Liver (tissue), 3 donors: Measurements from ENCODE around the gene RHEX.

ENCODE experiments used
- ATF3 ChIP-seq: IDR thresholded peaks from 2 replicates; pipeline ENCODE4 v1.6.1; 2016; ENCODE audit warnings: antibody characterized with exemption
- CTCF ChIP-seq: fragments of 150-350 bp; IDR thresholded peaks from 2 replicates; pipeline ENCODE4 v1.5.1; 2017; ENCODE audit warnings: improper control_type of control experiment, low read depth, low read length; ENCODE audit not compliant: missing input control
- EGR1 ChIP-seq, 2 donors: IDR thresholded peaks; 2 replicates each; pipeline ENCODE4 v1.6.1; 2016 to 2018; ENCODE audit warnings: antibody characterized with exemption in 2 of 2, low read depth in 2 of 2
- FOXA1 ChIP-seq: IDR thresholded peaks from 2 replicates; pipeline ENCODE4 v1.6.1; 2016; ENCODE audit warnings: antibody characterized with exemption
- GABPA ChIP-seq, 2 donors: IDR thresholded peaks in 1 of 2; conservative IDR thresholded peaks in 1 of 2; 2 replicates each; pipeline ENCODE4 v1.6.1; 2016; ENCODE audit warnings: antibody characterized with exemption in 2 of 2, mild to moderate bottlenecking in 1 of 2, moderate library complexity in 1 of 2
- HNF4A ChIP-seq, 2 donors: conservative IDR thresholded peaks; 2 replicates each; pipeline ENCODE4 v1.6.1; 2016; ENCODE audit warnings: antibody characterized with exemption in 2 of 2, mild to moderate bottlenecking in 2 of 2
- HNF4G ChIP-seq: IDR thresholded peaks from 2 replicates; pipeline ENCODE4 v1.6.1; 2016; ENCODE audit warnings: antibody characterized with exemption
- MAX ChIP-seq: IDR thresholded peaks from 2 replicates; pipeline ENCODE4 v1.6.1; 2016; ENCODE audit warnings: antibody characterized with exemption
- NR2F2 ChIP-seq: IDR thresholded peaks from 2 replicates; pipeline ENCODE4 v1.6.1; 2016; ENCODE audit warnings: antibody characterized with exemption
- RAD21 ChIP-seq, 2 donors: IDR thresholded peaks; 2 replicates each; pipeline ENCODE4 v1.6.1; 2016; ENCODE audit warnings: antibody characterized with exemption in 2 of 2, mild to moderate bottlenecking in 2 of 2
- REST ChIP-seq: IDR thresholded peaks from 2 replicates; pipeline ENCODE4 v1.6.1; 2016; ENCODE audit warnings: antibody characterized with exemption, mild to moderate bottlenecking
- TAF1 ChIP-seq: conservative IDR thresholded peaks from 2 replicates; pipeline ENCODE4 v1.6.1; 2016; ENCODE audit warnings: antibody characterized with exemption, mild to moderate bottlenecking
- YY1 ChIP-seq: IDR thresholded peaks from 2 replicates; pipeline ENCODE4 v1.6.1; 2016; ENCODE audit warnings: antibody characterized with exemption, mild to moderate bottlenecking
- ZBTB33 ChIP-seq: IDR thresholded peaks from 2 replicates; pipeline ENCODE4 v1.6.1; 2016; ENCODE audit warnings: antibody characterized with exemption
- donor health status: healthy.
- donor health status: healthy.

GRCh38 chr1:206081856-206082255 lies 28.9 kb downstream of the RHEX start:
- TF ChIP-seq CTCF: no peak
- TF ChIP-seq REST: peak; percentile 51
- no peak for TF ChIP-seq TAF1
- peak; percentile 34 to 49 for TF ChIP-seq RAD21 (IDR thresholded peaks at IDR 0.05)
- peak; percentile 56 for TF ChIP-seq ATF3
- TF ChIP-seq HNF4A (conservative IDR thresholded peaks at IDR 0.05): peak; percentile 79 to 91
- peak; percentile 85 for TF ChIP-seq YY1
- TF ChIP-seq GABPA (IDR thresholded peaks at IDR 0.05 in 1 of 2, conservative IDR thresholded peaks at IDR 0.05 in 1 of 2): no peak
- TF ChIP-seq ZBTB33: peak; percentile 80
- TF ChIP-seq MAX: peak; percentile 99
- no peak for TF ChIP-seq NR2F2
- peak; percentile 92 for TF ChIP-seq FOXA1
- peak; percentile 53 for TF ChIP-seq HNF4G
- peak in 1 of 2 donors; percentile 69 for TF ChIP-seq EGR1 (IDR thresholded peaks at IDR 0.05; ENCODE audit: low read depth in 2 of 2)
